ENCODE measurements around the gene FAM78B.

GRCh38 chr1:166165661-166166328, 1.0 kb downstream of the FAM78B start:
- TF ChIP-seq, protein P1, sequence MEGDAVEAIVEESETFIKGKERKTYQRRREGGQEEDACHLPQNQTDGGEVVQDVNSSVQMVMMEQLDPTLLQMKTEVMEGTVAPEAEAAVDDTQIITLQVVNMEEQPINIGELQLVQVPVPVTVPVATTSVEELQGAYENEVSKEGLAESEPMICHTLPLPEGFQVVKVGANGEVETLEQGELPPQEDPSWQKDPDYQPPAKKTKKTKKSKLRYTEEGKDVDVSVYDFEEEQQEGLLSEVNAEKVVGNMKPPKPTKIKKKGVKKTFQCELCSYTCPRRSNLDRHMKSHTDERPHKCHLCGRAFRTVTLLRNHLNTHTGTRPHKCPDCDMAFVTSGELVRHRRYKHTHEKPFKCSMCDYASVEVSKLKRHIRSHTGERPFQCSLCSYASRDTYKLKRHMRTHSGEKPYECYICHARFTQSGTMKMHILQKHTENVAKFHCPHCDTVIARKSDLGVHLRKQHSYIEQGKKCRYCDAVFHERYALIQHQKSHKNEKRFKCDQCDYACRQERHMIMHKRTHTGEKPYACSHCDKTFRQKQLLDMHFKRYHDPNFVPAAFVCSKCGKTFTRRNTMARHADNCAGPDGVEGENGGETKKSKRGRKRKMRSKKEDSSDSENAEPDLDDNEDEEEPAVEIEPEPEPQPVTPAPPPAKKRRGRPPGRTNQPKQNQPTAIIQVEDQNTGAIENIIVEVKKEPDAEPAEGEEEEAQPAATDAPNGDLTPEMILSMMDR (IDR thresholded peaks at IDR 0.05) = no peak
- no peak for TF ChIP-seq POLR2A (IDR thresholded peaks at IDR 0.05)

Data from heart left ventricle (tissue), 13 donors.